Right cardiac atrium (tissue), 5 donors: Measurements from ENCODE around the gene ARHGAP15. TPM values are rescaled to one million over a fixed set of nuclear protein-coding genes. Genes with fewer than 3 reads are reported as not detected.

Experiments used
- ATAC-seq, 2 donors: fragments of 200-7000 bp; cut with Tn5 transposase; one replicate each; pipeline versions ENCODE4 v1.8.0 to v1.9.1; 2020; ENCODE audit warnings: moderate library complexity in 2 of 2, mild to moderate bottlenecking in 1 of 2
- DNase-seq, 3 donors: peaks; one replicate each; pipeline ENCODE4 v3.0.0-alpha.2; 2020
- H3K27ac ChIP-seq: one replicate; pipeline ENCODE4 v1.5.1; 2013; ENCODE audit warnings: mild to moderate bottlenecking, low read length, control low read depth, moderate library complexity
- H3K27me3 ChIP-seq: one replicate; pipeline ENCODE4 v1.6.1; 2013; ENCODE audit not compliant: control insufficient read depth, insufficient read depth
- H3K4me1 ChIP-seq: one replicate; pipeline ENCODE4 v1.6.1; 2013; ENCODE audit warnings: low read length; ENCODE audit not compliant: control insufficient read depth, insufficient read depth
- H3K4me3 ChIP-seq: one replicate; pipeline ENCODE4 v1.5.1; 2013; ENCODE audit warnings: low read length, control low read depth
- H3K9me3 ChIP-seq: one replicate; pipeline ENCODE4 v1.6.1; 2013; ENCODE audit warnings: low read length; ENCODE audit not compliant: control insufficient read depth
- WGBS: extraction: QIAGEN DNeasy Blood & Tissue Kit; methylation state at CpG from one replicate; pipeline ENCODE4 v1.1.7; 2013; 5-methylcytosine and 5-hydroxymethylcytosine counted together
- intact Hi-C, 4 donors: fragments of 100-400 bp; cut with DNase I; formaldehyde crosslinking; loops; one replicate each; pipeline versions ENCODE4 v1.11.0 to v1.14.0; 2022 to 2023
- polyA plus RNA-seq: library from polyadenylated mRNA; stranded (reverse); fragments of 200-250 nt; gene quantifications from one replicate; pipeline ENCODE4 v1.2.3, GENCODE V29; 2013
- total RNA-seq, 4 donors: library from RNA; stranded (reverse); fragmentation: NEBNext Ultra II Directional; extraction: Animal tissue kit (Norgen Biotek cat#: 25700); gene quantifications; one replicate each; pipeline ENCODE4 v1.2.1, GENCODE V29; 2021
- donor health status: healthy with polysubstance abuse.
- donor health status: DM: no; HTN: yes; CAD: no.
- donor health status: DM: no; HTN: no; CAD: no.
- donor health status: DM: no; HTN: yes; CAD: no; lungs with severe emphysema.
- donor health status: DM: yes; HTN: yes; CAD: no.

The ARHGAP15 gene
- total and polyA plus RNA-seq, 5 donors: 4.5 to 8.4 (median 6.5) TPM

- H3K27ac ChIP-seq: no peak overlapping the region
- intact Hi-C loops: no loop called here
- H3K4me1 ChIP-seq: peaks cover 4% of the 10 kb centered on the region
- H3K27me3 ChIP-seq: no peaks in the 10 kb centered on the region
- H3K4me3 ChIP-seq: no peak overlapping the region
- ATAC-seq (no peak), DNase-seq (no peak)
- H3K9me3 ChIP-seq: no peaks in the 10 kb centered on the region
These were observed 456.9 kb downstream of the ARHGAP15 start for GRCh38 chr2:143586119-143586518.

- no peaks in the 10 kb centered on the region for H3K4me1 ChIP-seq
- H3K4me3 ChIP-seq: no peak overlapping the region
- intact Hi-C loops: no loop called here
- H3K9me3 ChIP-seq: no peaks in the 10 kb centered on the region
- no peak overlapping the region for H3K27ac ChIP-seq
- DNase-seq (no peak), ATAC-seq (no peak)
- no peaks in the 10 kb centered on the region for H3K27me3 ChIP-seq
These were observed 459.5 kb downstream of the ARHGAP15 start for GRCh38 chr2:143588746-143589145.

- DNase-seq: no peak
These were observed 464.9 kb downstream of the ARHGAP15 start for GRCh38 chr2:143594161-143594560.

GRCh38 chr2:143594745-143595144 lies 465.5 kb downstream of the ARHGAP15 start:
- Histone ChIP-seq H3K9me3 (no peaks in the 10 kb centered on the region), H3K4me1 (no peaks in the 10 kb centered on the region), H3K27me3 (no peaks in the 10 kb centered on the region), H3K27ac (no peak overlapping the region), H3K4me3 (no peak overlapping the region)
- ATAC-seq: no peak
- 43% methylated on average over 2 of the region's 2 CpGs for WGBS
- no peak for DNase-seq
- intact Hi-C loops: no loop called here

More at GRCh38 chr2:143594161-143594560, 464.9 kb downstream of the ARHGAP15 start:
- ATAC-seq: no peak
- no peaks in the 10 kb centered on the region for H3K9me3 ChIP-seq
- intact Hi-C loops: no loop called here
- no peak overlapping the region for H3K27ac ChIP-seq
- H3K4me3 ChIP-seq: no peak overlapping the region
- H3K27me3 ChIP-seq: no peaks in the 10 kb centered on the region
- no peaks in the 10 kb centered on the region for H3K4me1 ChIP-seq
- 86% methylated on average over 7 of the region's 7 CpGs for WGBS

GRCh38 chr2:143600116-143600515 lies 470.9 kb downstream of the ARHGAP15 start:
- H3K4me1 ChIP-seq: no peaks in the 10 kb centered on the region
- no peak overlapping the region for H3K27ac ChIP-seq
- ATAC-seq (no peak), DNase-seq (no peak)
- intact Hi-C loops: no loop called here
- 37% methylated on average over 2 of the region's 2 CpGs for WGBS
- no peaks in the 10 kb centered on the region for H3K27me3 ChIP-seq
- H3K4me3 ChIP-seq: no peak overlapping the region
- H3K9me3 ChIP-seq: no peaks in the 10 kb centered on the region

GRCh38 chr2:143601828-143602227 lies 472.6 kb downstream of the ARHGAP15 start:
- no peak overlapping the region for H3K4me3 ChIP-seq
- intact Hi-C loops: no loop called here
- ATAC-seq (no peak), DNase-seq (no peak)
- 60% methylated on average over 1 of the region's 1 CpG for WGBS
- H3K9me3 ChIP-seq: no peaks in the 10 kb centered on the region
- H3K27ac ChIP-seq: no peak overlapping the region
- no peaks in the 10 kb centered on the region for H3K4me1 ChIP-seq
- H3K27me3 ChIP-seq: no peaks in the 10 kb centered on the region

- intact Hi-C loops: no loop called here
- DNase-seq (no peak), ATAC-seq (no peak)
- H3K4me3 ChIP-seq: no peak overlapping the region
- no peaks in the 10 kb centered on the region for H3K4me1 ChIP-seq
- no peak overlapping the region for H3K27ac ChIP-seq
- no peaks in the 10 kb centered on the region for H3K9me3 ChIP-seq
- 70% methylated on average over 5 of the region's 5 CpGs for WGBS
- H3K27me3 ChIP-seq: no peaks in the 10 kb centered on the region
These were observed 473.9 kb downstream of the ARHGAP15 start for GRCh38 chr2:143603035-143603655.

- Histone ChIP-seq H3K27ac (no peak overlapping the region), H3K9me3 (no peaks in the 10 kb centered on the region), H3K4me3 (no peak overlapping the region), H3K4me1 (no peaks in the 10 kb centered on the region), H3K27me3 (no peaks in the 10 kb centered on the region)
- WGBS: 55% methylated on average over 4 of the region's 4 CpGs
- DNase-seq (no peak), ATAC-seq (no peak)
- intact Hi-C loops: no loop called here
These were observed 474.8 kb downstream of the ARHGAP15 start for GRCh38 chr2:143603846-143604565.

- no peak for DNase-seq
- ATAC-seq: no peak
- WGBS: 59% methylated on average over 5 of the region's 5 CpGs
- Histone ChIP-seq H3K27me3 (no peaks in the 10 kb centered on the region), H3K4me3 (no peak overlapping the region), H3K27ac (no peak overlapping the region), H3K4me1 (no peaks in the 10 kb centered on the region), H3K9me3 (no peaks in the 10 kb centered on the region)
- intact Hi-C loops: no loop called here
These were observed 475.3 kb downstream of the ARHGAP15 start for GRCh38 chr2:143604566-143604959.

GRCh38 chr2:143607231-143608062 lies 478.2 kb downstream of the ARHGAP15 start:
- ATAC-seq (no peak), DNase-seq (no peak)
- intact Hi-C loops: no loop called here
- H3K27me3 ChIP-seq: no peaks in the 10 kb centered on the region
- WGBS: 52% methylated on average over 5 of the region's 5 CpGs
- no peaks in the 10 kb centered on the region for H3K4me1 ChIP-seq
- H3K27ac ChIP-seq: no peak overlapping the region
- H3K4me3 ChIP-seq: no peak overlapping the region
- H3K9me3 ChIP-seq: no peaks in the 10 kb centered on the region

GRCh38 chr2:143608063-143608423 lies 478.8 kb downstream of the ARHGAP15 start:
- ATAC-seq (no peak), DNase-seq (no peak)
- H3K4me3 ChIP-seq: no peak overlapping the region
- H3K4me1 ChIP-seq: no peaks in the 10 kb centered on the region
- no peaks in the 10 kb centered on the region for H3K9me3 ChIP-seq
- 72% methylated on average over 3 of the region's 3 CpGs for WGBS
- intact Hi-C loops: no loop called here
- no peaks in the 10 kb centered on the region for H3K27me3 ChIP-seq
- no peak overlapping the region for H3K27ac ChIP-seq
